Measurements from ENCODE around the gene FOSL1.

FOSL1 gene

GRCh38 chr11:65873318-65874156, 26.7 kb downstream of the FOSL1 start:
- peak; percentile 84 to 90 for DNase-seq

- no peak for DNase-seq
These were observed 27.4 kb downstream of the FOSL1 start, which contains the start of gene EFEMP2 for GRCh38 chr11:65872586-65873317. EFEMP2 (minus strand) TSS chr11:65872800; CDS start chr11:65872354, 446 bp downstream.

- no peak for DNase-seq
These were observed 28.2 kb downstream of the FOSL1 start for GRCh38 chr11:65871811-65872548.

- peak; percentile 19 to 25 for DNase-seq
These were observed 29.2 kb downstream of the FOSL1 start for GRCh38 chr11:65870706-65871681.

GRCh38 chr11:65870307-65870658, 29.9 kb downstream of the FOSL1 start:
- DNase-seq: no peak

- no peak for DNase-seq
These were observed 30.4 kb downstream of the FOSL1 start for GRCh38 chr11:65869643-65870306.

- no peak for DNase-seq
These were observed 31.3 kb downstream of the FOSL1 start for GRCh38 chr11:65868907-65869306.

- no peak for DNase-seq
These were observed 32.0 kb downstream of the FOSL1 start for GRCh38 chr11:65868076-65868667.

- no peak for DNase-seq
These were observed 32.7 kb downstream of the FOSL1 start for GRCh38 chr11:65867284-65868071.

- no peak for DNase-seq
These were observed 33.5 kb downstream of the FOSL1 start for GRCh38 chr11:65866509-65867283.

GRCh38 chr11:65865550-65866172, 34.5 kb downstream of the FOSL1 start:
- DNase-seq: no peak

- no peak for DNase-seq
These were observed 35.3 kb downstream of the FOSL1 start for GRCh38 chr11:65864706-65865471.

- DNase-seq: no peak
These were observed 36.1 kb downstream of the FOSL1 start for GRCh38 chr11:65863889-65864705.

GRCh38 chr11:65862941-65863888, 37.0 kb downstream of the FOSL1 start:
- no peak for DNase-seq

- DNase-seq: no peak
These were observed 37.9 kb downstream of the FOSL1 start for GRCh38 chr11:65862191-65862735.
